Panc1 (cell line): ENCODE measurements around the gene NRAS.

Experiments
- POLR2AphosphoS5 ChIP-seq: IDR thresholded peaks from 2 replicates; pipeline ENCODE4 v1.6.1; 2012; ENCODE audit warnings: mild to moderate bottlenecking, low read depth, low read length, moderate library complexity
- TF ChIP-seq, protein P1 (sequence below): fragments of 450-650 bp; IDR thresholded peaks from 2 replicates; pipeline ENCODE4 v1.5.1; 2017; ENCODE audit warnings: mild to moderate bottlenecking

DNA sequence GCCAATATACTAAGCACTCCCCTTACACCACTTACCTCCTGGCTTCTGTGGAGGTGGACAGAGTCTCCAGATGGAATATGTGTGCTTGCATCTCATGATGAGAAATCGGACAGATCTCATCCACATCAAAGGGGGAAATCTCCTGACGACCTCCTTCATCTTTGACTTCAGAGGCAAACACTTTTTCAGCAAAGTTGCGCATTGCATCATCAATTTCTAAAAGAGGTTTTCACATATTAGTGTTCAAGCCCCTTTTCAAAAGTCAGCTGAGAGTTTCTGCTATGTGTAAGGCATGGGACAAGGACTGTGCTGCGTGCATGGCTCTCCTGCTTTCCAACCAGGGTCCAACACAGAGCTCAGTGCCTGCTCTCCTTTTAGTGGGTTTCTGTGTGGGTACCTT, 28.0 kb downstream of the NRAS start:
- TF ChIP-seq, protein P1, sequence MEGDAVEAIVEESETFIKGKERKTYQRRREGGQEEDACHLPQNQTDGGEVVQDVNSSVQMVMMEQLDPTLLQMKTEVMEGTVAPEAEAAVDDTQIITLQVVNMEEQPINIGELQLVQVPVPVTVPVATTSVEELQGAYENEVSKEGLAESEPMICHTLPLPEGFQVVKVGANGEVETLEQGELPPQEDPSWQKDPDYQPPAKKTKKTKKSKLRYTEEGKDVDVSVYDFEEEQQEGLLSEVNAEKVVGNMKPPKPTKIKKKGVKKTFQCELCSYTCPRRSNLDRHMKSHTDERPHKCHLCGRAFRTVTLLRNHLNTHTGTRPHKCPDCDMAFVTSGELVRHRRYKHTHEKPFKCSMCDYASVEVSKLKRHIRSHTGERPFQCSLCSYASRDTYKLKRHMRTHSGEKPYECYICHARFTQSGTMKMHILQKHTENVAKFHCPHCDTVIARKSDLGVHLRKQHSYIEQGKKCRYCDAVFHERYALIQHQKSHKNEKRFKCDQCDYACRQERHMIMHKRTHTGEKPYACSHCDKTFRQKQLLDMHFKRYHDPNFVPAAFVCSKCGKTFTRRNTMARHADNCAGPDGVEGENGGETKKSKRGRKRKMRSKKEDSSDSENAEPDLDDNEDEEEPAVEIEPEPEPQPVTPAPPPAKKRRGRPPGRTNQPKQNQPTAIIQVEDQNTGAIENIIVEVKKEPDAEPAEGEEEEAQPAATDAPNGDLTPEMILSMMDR = no peak
- no peak for TF ChIP-seq POLR2AphosphoS5
